DOHH2 (cell line): ENCODE data around the gene CALHM5.

ENCODE experiments used
- CTCF ChIP-seq: fragments of 200-600 bp; sonication (generic); IDR thresholded peaks from one replicate; pipeline ENCODE4 v1.5.1; 2014; ENCODE audit warnings: antibody characterized with exemption, mild to moderate bottlenecking, low read depth, low read length; ENCODE audit not compliant: poor library complexity, severe bottlenecking
- EZH2phosphoT487 ChIP-seq: fragments of 200-600 bp; sonication (generic); IDR thresholded peaks from 2 replicates; pipeline ENCODE4 v1.6.1; 2017; ENCODE audit warnings: borderline replicate concordance, mild to moderate bottlenecking, antibody characterized with exemption, low read length, moderate library complexity, mixed read lengths

- TF ChIP-seq CTCF (no peak), EZH2phosphoT487 (no peak)
Measured at GRCh38 chr6:116497113-116497676, 14.2 kb upstream of the CALHM5 start.
